ENCODE results near the gene TENT4A.

- TF ChIP-seq, protein P1, sequence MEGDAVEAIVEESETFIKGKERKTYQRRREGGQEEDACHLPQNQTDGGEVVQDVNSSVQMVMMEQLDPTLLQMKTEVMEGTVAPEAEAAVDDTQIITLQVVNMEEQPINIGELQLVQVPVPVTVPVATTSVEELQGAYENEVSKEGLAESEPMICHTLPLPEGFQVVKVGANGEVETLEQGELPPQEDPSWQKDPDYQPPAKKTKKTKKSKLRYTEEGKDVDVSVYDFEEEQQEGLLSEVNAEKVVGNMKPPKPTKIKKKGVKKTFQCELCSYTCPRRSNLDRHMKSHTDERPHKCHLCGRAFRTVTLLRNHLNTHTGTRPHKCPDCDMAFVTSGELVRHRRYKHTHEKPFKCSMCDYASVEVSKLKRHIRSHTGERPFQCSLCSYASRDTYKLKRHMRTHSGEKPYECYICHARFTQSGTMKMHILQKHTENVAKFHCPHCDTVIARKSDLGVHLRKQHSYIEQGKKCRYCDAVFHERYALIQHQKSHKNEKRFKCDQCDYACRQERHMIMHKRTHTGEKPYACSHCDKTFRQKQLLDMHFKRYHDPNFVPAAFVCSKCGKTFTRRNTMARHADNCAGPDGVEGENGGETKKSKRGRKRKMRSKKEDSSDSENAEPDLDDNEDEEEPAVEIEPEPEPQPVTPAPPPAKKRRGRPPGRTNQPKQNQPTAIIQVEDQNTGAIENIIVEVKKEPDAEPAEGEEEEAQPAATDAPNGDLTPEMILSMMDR (IDR thresholded peaks at IDR 0.05) = no peak
- TF ChIP-seq POLR2AphosphoS5 (IDR thresholded peaks at IDR 0.05; ENCODE audit: low read depth, low read length) = no peak
- TF ChIP-seq TCF7L2 (IDR thresholded peaks at IDR 0.05; ENCODE audit: low read depth, low read length) = no peak
- no peak for TF ChIP-seq SIN3A (IDR thresholded peaks at IDR 0.05; ENCODE audit: borderline replicate concordance, insufficient read depth, low read depth, low read length)
Observed at GRCh38 chr5:6678385-6678784, 34.8 kb upstream of the TENT4A start.
